Right renal cortex interstitium (tissue), 3 donors: ENCODE measurements around the gene NEUROG2. TPM values are rescaled to one million over a fixed set of nuclear protein-coding genes. Genes with fewer than 3 reads are reported as not detected.
"Not testable (repeated sequence)": the region's sequence is repeated elsewhere in the genome, so short reads cannot be mapped to it uniquely, and the experiment has no call there.

ENCODE experiments used
- DNase-seq, 3 donors: peaks; one replicate each; pipeline ENCODE4 v3.0.0-alpha.2; 2013; ENCODE audit warnings: low read depth in 3 of 3, low spot score in 2 of 3
- polyA plus RNA-seq, 3 donors: library from polyadenylated mRNA; unstranded; fragments of 120-200 nt; gene quantifications; one replicate each; pipeline ENCODE4 v1.2.1, GENCODE V29; 2013; ENCODE audit not compliant: insufficient read length in 3 of 3

Gene NEUROG2
- polyA plus RNA-seq, 3 donors: not detected

GRCh38 chr4:112492321-112492720 is 23.7 kb downstream of the NEUROG2 start:
- DNase-seq: no peak

- not testable (repeated sequence) for DNase-seq
Measured at GRCh38 chr4:112490808-112491207, 25.2 kb downstream of the NEUROG2 start.

- no peak for DNase-seq
Measured at GRCh38 chr4:112485930-112486329, 30.1 kb downstream of the NEUROG2 start.

GRCh38 chr4:112473985-112474384 is 42.0 kb downstream of the NEUROG2 start:
- DNase-seq: no peak

GRCh38 chr4:112472318-112472717 is 43.7 kb downstream of the NEUROG2 start:
- DNase-seq: no peak

Other genes starting within 250 kb of the NEUROG2 start
- 10 to 100 TPM; 17.1 to 17.5 (median 17.5) TPM for gene TIFA, start 230.3 kb downstream of the NEUROG2 start, polyA plus RNA-seq
- gene ALPK1, start 218.8 kb downstream of the NEUROG2 start, polyA plus RNA-seq: 10 to 100 TPM; 10.3 to 10.9 (median 10.5) TPM
- 10 to 100 TPM; 12.4 to 16.6 (median 14.5) TPM for gene ZGRF1, start 120.7 kb upstream of the NEUROG2 start, polyA plus RNA-seq
- 100 to 1,000 TPM; 104 to 135 (median 116) TPM for gene LARP7, start 121.0 kb upstream of the NEUROG2 start, polyA plus RNA-seq